OCI-LY1 (cell line): ENCODE data around the gene AFF2.

Experiments used
- CTCF ChIP-seq: fragments of 200-600 bp; sonication (generic), shearing (Covaris generic); IDR thresholded peaks from 2 replicates; pipeline ENCODE4 v1.5.1; 2017; ENCODE audit warnings: mild to moderate bottlenecking, antibody characterized with exemption, low read length, moderate library complexity, mixed read lengths
- EZH2 ChIP-seq: fragments of 200-600 bp; sonication (generic), shearing (Covaris generic); IDR thresholded peaks from 2 replicates; pipeline ENCODE4 v1.8.0; 2017; ENCODE audit warnings: borderline replicate concordance, mixed run types, mild to moderate bottlenecking, antibody characterized with exemption, low read length, moderate library complexity, mixed read lengths

GRCh38 chrX:148552775-148553174 is 52.4 kb downstream of the AFF2 start:
- TF ChIP-seq CTCF (peak; percentile 40; the same call in 1 of the 2 replicates), EZH2 (no peak)
